Fibroblast of peridontal ligament (primary cell): Measurements from ENCODE around the gene HNRNPL.
"Not testable (repeated sequence)": the region's sequence is repeated elsewhere in the genome, so short reads cannot be mapped to it uniquely, and the experiment has no call there.

Experiments used
- DNase-seq: peaks from one replicate; pipeline ENCODE4 v3.0.0-alpha.2; 2010; ENCODE audit errors: extremely low read depth

Gene HNRNPL

DNA sequence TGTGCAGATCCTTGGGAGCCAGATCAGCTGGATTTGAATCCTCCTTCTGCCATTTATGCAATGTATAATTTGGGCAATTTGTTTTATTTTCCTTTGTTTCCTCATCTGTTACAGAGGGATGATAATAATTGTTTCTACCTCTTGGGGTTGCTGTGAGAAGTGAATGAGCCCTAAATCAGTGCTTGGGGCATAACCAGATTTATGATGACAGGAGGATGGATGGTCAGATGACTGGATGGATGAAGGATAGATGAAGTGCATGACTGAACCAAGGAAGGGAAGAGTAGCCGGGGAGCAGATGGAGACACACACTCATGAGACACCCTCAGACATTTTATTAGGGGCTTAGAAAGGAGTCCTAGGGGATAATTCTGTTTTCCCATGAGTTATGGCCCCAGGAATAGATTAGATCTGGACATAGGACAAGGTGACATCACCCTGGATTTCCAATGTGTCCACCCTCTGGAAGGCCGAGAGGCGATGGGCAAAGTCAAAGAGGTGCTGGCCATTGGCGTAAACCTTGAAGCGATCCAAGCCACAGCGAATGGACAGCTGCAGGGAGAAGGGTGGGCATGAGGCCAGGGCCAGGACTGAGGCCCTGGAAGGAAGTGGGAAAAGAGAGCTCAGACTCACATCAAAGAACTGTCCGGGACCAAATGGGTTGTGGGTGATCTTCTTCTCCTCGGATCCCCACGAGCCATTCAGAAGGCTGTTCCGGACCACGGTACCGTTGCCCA lies 48.3 kb downstream of the HNRNPL start:
- DNase-seq = no peak

DNA sequence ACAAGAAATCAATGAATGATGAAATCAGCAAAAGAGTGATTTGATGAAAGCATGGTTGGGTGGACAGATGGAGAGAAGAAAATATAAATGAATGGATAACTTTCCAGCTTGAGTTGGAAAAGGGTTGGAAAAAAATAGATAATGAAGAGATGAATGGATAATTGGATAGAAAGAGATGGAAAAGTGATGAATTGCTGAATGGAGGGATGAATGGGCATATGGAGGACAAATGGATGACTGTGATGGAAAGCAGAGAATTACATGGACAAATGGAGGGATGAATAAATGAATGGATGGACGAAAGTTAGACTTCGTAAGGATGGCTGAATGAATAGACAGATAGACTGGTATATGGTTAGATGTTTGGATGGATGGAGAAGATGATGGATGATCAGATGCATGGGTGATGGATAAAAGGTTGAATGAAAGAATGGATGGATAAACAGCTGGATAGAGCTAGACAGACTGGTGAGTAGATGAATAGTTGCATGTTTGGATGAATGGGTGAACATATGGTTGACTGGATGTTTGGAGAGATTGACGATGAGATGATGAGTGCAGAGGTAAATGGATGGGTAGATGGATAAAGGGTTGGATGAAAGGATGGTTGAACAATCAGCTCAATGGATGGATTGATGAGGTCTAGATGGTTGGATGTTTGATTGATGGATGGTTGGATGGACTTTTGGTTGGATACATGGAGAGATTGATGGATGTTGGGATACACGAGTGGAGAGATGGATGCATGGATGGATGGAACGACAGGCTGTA lies 49.0 kb downstream of the HNRNPL start:
- DNase-seq = no peak

DNA sequence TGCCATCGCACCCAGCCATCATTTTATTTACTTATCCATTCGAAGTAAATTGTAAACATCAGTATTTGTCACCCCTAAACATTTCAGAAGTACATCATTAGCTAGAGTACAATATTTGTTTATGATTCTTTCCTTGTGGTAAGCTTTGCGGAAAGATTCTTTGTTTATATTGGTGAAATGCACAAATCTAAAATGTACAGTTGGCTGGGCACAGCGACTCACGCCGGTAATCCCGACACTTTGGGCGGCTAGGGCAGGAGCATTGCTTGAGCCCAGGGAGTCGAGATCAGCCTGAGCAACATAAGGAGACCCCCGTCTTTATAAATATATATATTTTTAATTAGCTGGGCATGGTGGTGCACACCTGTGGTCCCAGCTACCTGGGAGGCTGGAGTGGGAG lies 50.7 kb downstream of the HNRNPL start:
- no peak for DNase-seq

DNA sequence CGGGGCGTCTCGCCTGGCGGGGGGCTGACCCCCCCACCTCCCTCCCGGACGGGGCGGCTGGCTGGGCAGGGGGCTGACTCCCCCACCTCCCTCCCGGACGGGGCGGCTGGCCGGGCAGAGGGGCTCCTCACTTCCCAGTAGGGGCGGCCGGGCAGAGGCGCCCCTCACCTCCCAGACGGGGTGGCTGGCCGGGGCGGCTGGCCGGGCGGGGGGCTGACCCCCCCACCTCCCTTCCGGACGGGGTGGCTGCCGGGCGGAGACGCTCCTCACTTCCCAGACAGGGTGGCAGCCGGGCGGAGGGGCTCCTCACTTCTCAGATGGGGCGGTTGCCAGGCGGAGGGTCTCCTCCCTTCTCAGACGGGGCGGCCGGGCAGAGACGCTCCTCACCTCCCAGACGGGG lies 52.0 kb downstream of the HNRNPL start:
- not testable (repeated sequence) for DNase-seq

DNA sequence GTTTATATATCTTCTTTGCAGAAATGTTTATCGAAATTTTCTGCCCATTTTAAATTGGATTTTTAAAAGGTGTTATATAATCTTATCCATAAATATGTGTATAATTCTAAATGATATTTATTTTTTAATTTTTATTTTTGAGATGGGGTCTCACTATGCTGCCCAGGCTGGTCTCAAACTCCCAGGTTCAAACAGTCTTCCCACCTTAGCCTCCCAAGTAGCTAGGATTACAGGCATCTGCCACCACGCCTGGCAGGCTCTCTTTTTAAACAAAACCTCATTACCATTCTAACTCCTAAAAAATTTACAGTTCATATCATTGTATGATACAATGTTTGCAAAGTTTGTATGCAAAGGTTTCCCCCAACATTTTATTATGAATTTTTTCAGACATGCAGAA lies 53.6 kb downstream of the HNRNPL start:
- no peak for DNase-seq

GRCh38 chr19:38795549-38795948 lies 54.2 kb downstream of the HNRNPL start:
- no peak for DNase-seq

DNA sequence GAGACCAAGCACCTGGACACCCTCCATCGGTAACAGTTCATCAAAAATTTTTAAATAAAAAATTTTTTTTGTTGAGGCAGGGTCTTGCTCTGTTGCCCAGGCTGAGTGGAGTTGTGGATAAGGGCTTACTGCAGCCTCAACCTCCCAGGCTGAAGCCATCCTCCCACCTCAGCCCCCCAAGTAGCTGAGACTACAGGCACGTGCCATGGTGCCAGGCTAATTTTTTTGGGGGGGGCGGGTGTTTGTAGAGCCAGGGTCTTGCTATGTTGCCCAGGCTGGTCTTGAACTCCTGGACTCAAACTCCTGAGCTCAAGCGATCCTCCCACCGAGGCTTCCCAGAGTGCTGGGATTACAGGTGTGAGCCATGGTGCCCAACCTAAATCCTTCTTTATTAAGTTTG lies 56.1 kb downstream of the HNRNPL start:
- DNase-seq = no peak

- DNase-seq = peak; percentile 25
These were observed 56.6 kb downstream of the HNRNPL start for GRCh38 chr19:38793177-38793576.

- no peak for DNase-seq
These were observed 57.3 kb downstream of the HNRNPL start for GRCh38 chr19:38792250-38793111.

- not testable (repeated sequence) for DNase-seq
These were observed 58.2 kb downstream of the HNRNPL start for GRCh38 chr19:38791451-38792064.

GRCh38 chr19:38790507-38791403 lies 59.0 kb downstream of the HNRNPL start:
- not testable (repeated sequence) for DNase-seq

DNA sequence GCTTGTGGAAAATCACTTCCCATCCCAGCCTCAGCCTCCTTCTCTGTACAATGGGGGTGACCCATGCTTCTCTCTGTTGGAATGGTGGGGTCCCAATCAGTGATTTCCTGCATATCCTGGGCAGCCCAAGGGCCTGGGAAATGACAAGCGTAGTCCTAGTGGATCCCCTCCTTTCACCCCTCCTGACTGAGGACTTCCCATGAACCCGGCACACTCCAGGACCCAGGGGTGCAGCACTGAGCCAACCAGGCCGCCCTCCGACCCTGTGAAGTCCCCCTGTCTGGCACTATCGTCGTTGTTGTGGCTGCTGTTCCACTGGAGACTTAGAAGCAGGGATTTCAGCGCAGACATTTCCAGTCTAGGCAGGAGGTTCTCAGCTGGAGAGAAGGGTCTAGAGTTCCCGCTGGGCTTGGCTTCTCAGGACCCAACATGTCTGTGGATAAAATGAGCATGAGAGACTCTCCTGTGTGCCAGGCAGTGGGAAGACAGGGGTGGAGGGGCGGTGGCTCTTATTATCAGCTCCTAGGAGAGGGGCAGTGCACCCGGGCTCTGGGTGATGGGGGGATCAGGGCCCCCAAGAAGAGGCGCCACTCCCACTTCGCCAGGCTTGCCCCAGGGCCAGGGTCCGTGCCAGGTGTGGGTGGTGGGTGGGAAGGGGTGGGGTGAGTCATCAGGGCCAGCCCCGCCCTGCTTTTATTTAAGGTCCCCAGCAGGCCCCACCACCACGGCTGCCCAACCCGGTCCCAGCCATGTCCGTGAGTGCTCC lies 61.1 kb downstream of the HNRNPL start, which contains the start of gene LGALS7B:
Gene LGALS7B, plus strand, starts transcription at position 723 of the 766 bp plus-strand sequence. Its CDS starts 27 bp downstream, at position 750.
- no peak for DNase-seq

DNA sequence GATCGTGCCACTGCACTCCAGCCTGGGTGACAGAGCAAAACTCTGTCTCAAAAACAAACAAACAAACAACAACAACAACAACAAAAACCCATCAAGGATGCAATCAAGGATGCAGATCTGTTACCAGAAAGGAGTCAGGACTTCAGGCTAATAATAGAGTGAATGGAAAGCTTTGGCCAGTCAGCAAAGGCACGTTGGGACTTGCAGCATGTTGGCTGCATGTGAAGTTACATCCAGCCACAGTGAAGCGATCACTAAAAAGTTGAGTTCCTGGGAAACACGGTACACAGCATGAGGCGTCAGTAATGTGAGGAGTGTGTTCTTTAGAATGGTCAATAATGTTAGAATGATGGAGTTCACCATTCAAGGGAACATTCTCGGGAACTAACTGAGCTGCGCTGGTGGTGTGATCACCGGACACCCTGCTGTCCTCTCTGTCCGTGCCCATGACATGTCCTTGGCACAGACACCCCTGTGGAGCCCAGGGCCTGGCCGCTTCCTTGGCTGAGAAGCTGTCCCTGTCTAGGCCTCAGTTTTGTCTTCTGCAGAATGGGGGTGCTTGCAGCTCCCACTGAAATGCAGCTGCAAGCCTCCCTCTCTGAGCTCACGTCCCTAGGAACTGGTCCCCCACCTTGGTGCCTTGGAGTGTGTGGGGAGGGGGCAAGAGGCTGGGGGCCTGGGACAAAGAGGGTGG lies 63.1 kb downstream of the HNRNPL start:
- DNase-seq = no peak
